ENCODE results near the gene RALA.

DNA sequence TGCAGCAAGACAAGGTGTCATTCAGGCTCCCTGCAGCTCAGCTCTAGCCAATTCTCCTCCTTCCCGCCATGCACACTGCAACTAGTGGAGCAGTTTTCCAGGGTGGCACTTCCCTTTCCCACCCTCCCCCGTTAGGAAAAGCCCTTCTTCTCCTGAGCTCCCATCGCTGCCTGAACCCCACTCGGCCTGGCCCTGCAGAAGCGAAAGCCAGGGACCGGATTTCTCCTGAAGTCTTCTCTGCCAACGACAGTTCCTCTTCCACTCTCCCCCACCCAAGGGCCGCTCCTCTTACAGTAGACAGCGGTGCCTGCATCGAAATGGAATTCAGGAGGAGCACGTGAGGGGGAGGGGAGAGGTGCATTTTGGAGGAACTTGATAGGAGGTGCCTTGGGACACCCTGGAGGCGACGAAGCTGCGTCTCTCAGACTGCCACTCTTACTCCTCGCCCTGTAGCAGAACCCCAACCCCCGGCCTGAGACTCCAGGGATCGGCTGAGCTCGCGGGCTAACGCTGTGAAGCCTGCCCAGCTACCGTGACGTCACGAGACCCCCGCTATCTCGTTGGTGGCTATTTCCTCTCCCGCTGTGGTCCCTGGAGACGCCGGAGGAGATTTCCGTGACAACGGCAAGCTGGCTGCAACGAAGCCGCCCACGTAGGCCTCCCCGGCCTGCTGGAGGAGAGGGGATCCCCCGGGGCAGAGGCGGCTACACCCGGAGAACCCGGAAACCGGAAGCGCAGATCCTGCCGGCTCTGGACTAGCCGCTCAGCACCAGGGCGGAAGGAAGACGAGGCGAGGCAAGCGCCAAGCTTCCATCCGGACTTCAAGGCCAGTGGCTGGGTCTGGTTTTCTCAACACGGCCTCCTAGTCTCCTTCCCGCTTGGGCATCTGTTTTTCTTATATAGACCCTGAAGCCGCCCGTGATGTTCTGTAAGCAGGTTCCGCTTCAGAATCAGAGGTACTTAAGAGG, 109.7 kb downstream of the RALA start:
- TF ChIP-seq, protein P1, sequence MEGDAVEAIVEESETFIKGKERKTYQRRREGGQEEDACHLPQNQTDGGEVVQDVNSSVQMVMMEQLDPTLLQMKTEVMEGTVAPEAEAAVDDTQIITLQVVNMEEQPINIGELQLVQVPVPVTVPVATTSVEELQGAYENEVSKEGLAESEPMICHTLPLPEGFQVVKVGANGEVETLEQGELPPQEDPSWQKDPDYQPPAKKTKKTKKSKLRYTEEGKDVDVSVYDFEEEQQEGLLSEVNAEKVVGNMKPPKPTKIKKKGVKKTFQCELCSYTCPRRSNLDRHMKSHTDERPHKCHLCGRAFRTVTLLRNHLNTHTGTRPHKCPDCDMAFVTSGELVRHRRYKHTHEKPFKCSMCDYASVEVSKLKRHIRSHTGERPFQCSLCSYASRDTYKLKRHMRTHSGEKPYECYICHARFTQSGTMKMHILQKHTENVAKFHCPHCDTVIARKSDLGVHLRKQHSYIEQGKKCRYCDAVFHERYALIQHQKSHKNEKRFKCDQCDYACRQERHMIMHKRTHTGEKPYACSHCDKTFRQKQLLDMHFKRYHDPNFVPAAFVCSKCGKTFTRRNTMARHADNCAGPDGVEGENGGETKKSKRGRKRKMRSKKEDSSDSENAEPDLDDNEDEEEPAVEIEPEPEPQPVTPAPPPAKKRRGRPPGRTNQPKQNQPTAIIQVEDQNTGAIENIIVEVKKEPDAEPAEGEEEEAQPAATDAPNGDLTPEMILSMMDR (IDR thresholded peaks at IDR 0.05; ENCODE audit: insufficient read depth, low read length, poor library complexity, severe bottlenecking): no peak
- TF ChIP-seq EZH2phosphoT487 (conservative IDR thresholded peaks at IDR 0.05; ENCODE audit: low read length): no peak

Measured in SU-DHL-6 (cell line).